Urothelium cell line (cell line): ENCODE results near the gene MT1F.

ENCODE experiments used
- DNase-seq: peaks from one replicate; pipeline ENCODE4 v3.0.0; 2011; ENCODE audit warnings: low spot score, mixed read lengths
- FAIRE-seq: peaks from 2 replicates; lab custom pipeline; 2011; peaks lifted over from hg19 to GRCh38; lab: Jason Lieb, UNC

Gene MT1F

GRCh38 chr16:56625140-56625942 is 32.4 kb upstream of the MT1F start, which contains the start of gene MT1E:
Gene MT1E, plus strand, starts transcription at chr16:56625781. Its CDS starts 71 bp downstream, at chr16:56625852.
- peak; percentile 5 for FAIRE-seq
- DNase-seq, result peak; percentile 91

GRCh38 chr16:56625943-56626654 is 31.7 kb upstream of the MT1F start:
- FAIRE-seq (no peak), DNase-seq (no peak)

- no peak for DNase-seq
- FAIRE-seq, result no peak
Observed at GRCh38 chr16:56626685-56627084, 31.1 kb upstream of the MT1F start.

GRCh38 chr16:56628486-56629350 is 29.0 kb upstream of the MT1F start:
- no peak for FAIRE-seq
- DNase-seq, result no peak

- FAIRE-seq, result no peak
- no peak for DNase-seq
Observed at GRCh38 chr16:56629531-56629930, 28.2 kb upstream of the MT1F start.

- FAIRE-seq, result no peak
- DNase-seq, result no peak
Observed at GRCh38 chr16:56630134-56630533, 27.6 kb upstream of the MT1F start.

- DNase-seq, result no peak
- FAIRE-seq, result no peak
Observed at GRCh38 chr16:56631197-56631596, 26.6 kb upstream of the MT1F start.

- no peak for FAIRE-seq
- DNase-seq, result no peak
Observed at GRCh38 chr16:56631832-56632155, 26.0 kb upstream of the MT1F start.

- no peak for DNase-seq
- no peak for FAIRE-seq
Observed at GRCh38 chr16:56632156-56632847, 25.5 kb upstream of the MT1F start, which contains the start of gene MT1M. Gene MT1M, plus strand, starts transcription at chr16:56632659. Its CDS starts 73 bp downstream, at chr16:56632732.

GRCh38 chr16:56632848-56633365 is 24.9 kb upstream of the MT1F start:
- no peak for FAIRE-seq

GRCh38 chr16:56633535-56633934 is 24.2 kb upstream of the MT1F start:
- DNase-seq, result no peak
- FAIRE-seq, result no peak

More at GRCh38 chr16:56632848-56633365, 24.9 kb upstream of the MT1F start:
- no peak for DNase-seq

GRCh38 chr16:56634715-56635440 is 22.9 kb upstream of the MT1F start:
- FAIRE-seq (no peak), DNase-seq (no peak)

GRCh38 chr16:56635441-56635967 is 22.3 kb upstream of the MT1F start:
- no peak for FAIRE-seq
- DNase-seq, result no peak

- DNase-seq (no peak), FAIRE-seq (no peak)
Observed at GRCh38 chr16:56636616-56637413, 20.9 kb upstream of the MT1F start.

- DNase-seq (no peak), FAIRE-seq (no peak)
Observed at GRCh38 chr16:56637814-56638750, 19.7 kb upstream of the MT1F start, which contains the start of gene MT1A. Gene MT1A, plus strand, starts transcription at chr16:56638666. Its CDS starts 73 bp downstream, at chr16:56638739.

- FAIRE-seq, result no peak
- DNase-seq, result no peak
Observed at GRCh38 chr16:56639045-56639444, 18.7 kb upstream of the MT1F start.

GRCh38 chr16:56640076-56640475 is 17.7 kb upstream of the MT1F start:
- FAIRE-seq (no peak), DNase-seq (no peak)
